Right atrium auricular region (tissue), 2 donors: Measurements from ENCODE around the gene MLANA. TPM values are rescaled to one million over a fixed set of nuclear protein-coding genes. Genes with fewer than 3 reads are reported as not detected.
"Not testable (repeated sequence)": the region's sequence is repeated elsewhere in the genome, so short reads cannot be mapped to it uniquely, and the experiment has no call there.

Experiments
- DNase-seq: peaks from one replicate; pipeline ENCODE4 v3.0.0-alpha.2; 2019; ENCODE audit warnings: low spot score
- H3K27ac ChIP-seq, 2 donors: fragments of 200-600 bp; sonication (generic); 1 replicate in 1 of 2; 2 replicates in 1 of 2; pipeline ENCODE4 v1.5.1; 2016 to 2019
- H3K27me3 ChIP-seq, 2 donors: fragments of 200-600 bp; sonication (generic); one replicate each; pipeline versions ENCODE4 v1.5.1 to v1.6.0; 2017 to 2019
- H3K36me3 ChIP-seq: fragments of 200-600 bp; sonication (generic); one replicate; pipeline ENCODE4 v1.5.1; 2016
- H3K4me1 ChIP-seq, 2 donors: fragments of 200-600 bp; sonication (generic); one replicate each; pipeline versions ENCODE4 v1.5.1 to v1.6.0; 2017 to 2019
- H3K4me3 ChIP-seq, 2 donors: fragments of 200-600 bp; sonication (generic); 1 replicate in 1 of 2; 2 replicates in 1 of 2; pipeline ENCODE4 v1.5.1; 2017 to 2019; ENCODE audit warnings: mild to moderate bottlenecking in 1 of 2, moderate library complexity in 1 of 2
- H3K9me3 ChIP-seq, 2 donors: fragments of 200-600 bp; sonication (generic); one replicate each; pipeline ENCODE4 v1.5.1; 2019
- total RNA-seq, 2 donors: library from RNA; depleted of rRNA; stranded (reverse); fragments of >200 nt; gene quantifications; one replicate each; pipeline ENCODE4 v1.1.0, GENCODE V29; 2016
- TF ChIP-seq, protein P1 (sequence below), 2 donors: fragments of 200-600 bp; sonication (generic); IDR thresholded peaks; one replicate each; pipeline ENCODE4 v1.5.1; 2019; ENCODE audit warnings: antibody characterized with exemption in 2 of 2

Gene MLANA
- total RNA-seq, 2 donors from 2014 or later, result not detected

DNA sequence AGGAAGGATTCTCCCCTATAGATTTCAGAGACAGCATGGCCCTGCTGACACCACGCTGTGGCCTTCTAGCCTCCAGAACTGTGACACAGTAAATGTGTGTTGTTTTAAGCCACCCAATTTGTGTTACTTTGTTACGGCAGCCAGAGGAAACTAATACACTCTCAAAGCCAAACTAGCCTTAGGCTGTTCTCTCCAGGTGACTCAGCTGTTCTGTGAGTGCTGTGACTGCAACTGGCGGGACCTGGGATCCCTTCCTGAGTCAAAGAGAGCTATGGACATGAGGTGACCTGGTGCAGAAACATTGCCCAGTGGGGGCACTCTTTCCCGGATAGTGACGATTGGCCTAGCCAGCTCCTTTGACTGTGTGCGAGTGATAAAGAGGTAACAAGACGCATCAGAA, 14.0 kb upstream of the MLANA start:
- Histone ChIP-seq H3K4me1 (no peaks in the 10 kb centered on the region), H3K4me3 (no peak overlapping the region), H3K27ac (no peak overlapping the region), H3K36me3 (peaks cover 6% of the 10 kb centered on the region), H3K9me3 (no peaks in the 10 kb centered on the region), H3K27me3 (no peaks in the 10 kb centered on the region)
- DNase-seq, result no peak
- TF ChIP-seq, protein P1, sequence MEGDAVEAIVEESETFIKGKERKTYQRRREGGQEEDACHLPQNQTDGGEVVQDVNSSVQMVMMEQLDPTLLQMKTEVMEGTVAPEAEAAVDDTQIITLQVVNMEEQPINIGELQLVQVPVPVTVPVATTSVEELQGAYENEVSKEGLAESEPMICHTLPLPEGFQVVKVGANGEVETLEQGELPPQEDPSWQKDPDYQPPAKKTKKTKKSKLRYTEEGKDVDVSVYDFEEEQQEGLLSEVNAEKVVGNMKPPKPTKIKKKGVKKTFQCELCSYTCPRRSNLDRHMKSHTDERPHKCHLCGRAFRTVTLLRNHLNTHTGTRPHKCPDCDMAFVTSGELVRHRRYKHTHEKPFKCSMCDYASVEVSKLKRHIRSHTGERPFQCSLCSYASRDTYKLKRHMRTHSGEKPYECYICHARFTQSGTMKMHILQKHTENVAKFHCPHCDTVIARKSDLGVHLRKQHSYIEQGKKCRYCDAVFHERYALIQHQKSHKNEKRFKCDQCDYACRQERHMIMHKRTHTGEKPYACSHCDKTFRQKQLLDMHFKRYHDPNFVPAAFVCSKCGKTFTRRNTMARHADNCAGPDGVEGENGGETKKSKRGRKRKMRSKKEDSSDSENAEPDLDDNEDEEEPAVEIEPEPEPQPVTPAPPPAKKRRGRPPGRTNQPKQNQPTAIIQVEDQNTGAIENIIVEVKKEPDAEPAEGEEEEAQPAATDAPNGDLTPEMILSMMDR (IDR thresholded peaks at IDR 0.05), result no peak

DNA sequence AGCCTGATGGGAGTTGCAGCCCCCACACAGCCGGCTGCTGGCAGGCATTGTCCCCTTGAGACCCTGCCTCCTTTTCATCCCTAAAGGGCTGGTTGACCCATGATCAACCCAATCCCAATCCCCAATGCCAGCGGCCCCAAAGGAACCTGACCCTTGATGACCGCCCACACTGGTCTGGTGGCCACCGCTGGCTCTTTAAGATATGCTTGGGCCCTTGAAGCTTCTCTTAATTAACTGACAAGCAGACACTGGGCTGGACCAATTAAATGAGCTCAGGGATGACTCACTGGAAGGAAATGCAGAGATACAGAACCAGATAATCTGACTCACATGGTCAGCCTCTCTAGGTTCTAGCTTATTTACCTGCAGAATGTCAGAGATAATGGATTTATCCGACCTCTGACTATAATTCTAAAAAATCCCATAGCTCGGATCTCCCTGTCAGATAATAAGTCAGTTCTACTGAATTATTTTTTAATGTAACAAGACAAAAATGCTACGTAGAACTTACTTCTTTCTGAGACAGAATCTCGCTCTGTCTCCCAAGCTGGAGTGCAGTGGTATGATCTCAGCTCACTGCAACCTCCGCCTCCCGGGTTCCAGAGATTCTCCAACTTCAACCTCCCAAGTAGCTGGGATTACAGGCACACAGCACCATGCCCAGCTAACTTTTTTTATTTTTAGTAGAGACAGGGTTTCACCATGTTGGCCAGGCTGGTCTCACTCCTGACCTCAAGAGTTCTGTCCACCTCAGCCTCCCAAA, 11.1 kb upstream of the MLANA start:
- no peaks in the 10 kb centered on the region for H3K27me3 ChIP-seq
- no peak for DNase-seq
- no peak overlapping the region for H3K4me3 ChIP-seq
- no peaks in the 10 kb centered on the region for H3K9me3 ChIP-seq
- H3K4me1 ChIP-seq, result no peaks in the 10 kb centered on the region
- TF ChIP-seq, protein P1 (IDR thresholded peaks at IDR 0.05), result no peak
- H3K36me3 ChIP-seq, result no peaks in the 10 kb centered on the region
- H3K27ac ChIP-seq, result no peak overlapping the region

DNA sequence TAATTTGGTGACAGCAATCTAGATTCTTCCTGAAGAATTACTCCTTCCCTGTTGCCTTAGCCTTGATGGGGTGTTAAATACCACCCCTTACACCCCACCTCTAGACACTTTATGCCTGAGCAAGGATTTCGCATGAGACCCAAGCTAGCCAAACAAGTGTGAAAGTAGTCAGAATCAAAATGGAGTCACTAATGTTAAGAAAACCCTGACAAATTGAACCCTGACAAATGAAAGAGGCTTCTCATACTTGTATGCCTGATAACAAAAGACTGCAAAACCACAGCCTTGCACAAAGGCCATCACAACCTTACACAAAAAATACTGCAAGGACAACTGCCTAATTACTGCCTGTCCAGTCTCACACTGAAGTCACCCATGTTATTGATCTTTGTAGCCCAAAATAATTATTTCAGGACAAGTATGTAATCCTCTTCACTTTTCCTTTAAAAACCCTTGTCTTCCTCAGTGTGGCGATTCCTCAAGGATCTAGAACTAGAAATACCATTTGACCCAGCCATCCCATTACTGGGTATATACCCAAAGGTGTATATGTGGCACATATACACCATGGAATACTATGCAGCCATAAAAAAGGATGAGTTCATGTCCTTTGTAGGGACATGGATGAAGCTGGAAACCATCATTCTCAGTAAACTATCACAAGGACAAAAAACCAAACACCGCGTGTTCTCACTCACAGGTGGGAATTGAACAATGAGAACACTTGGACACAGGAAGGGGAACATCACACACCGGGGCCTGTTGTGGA, 8.3 kb upstream of the MLANA start:
- H3K4me1 ChIP-seq, DNase-seq, H3K36me3 ChIP-seq, H3K27ac ChIP-seq, H3K27me3 ChIP-seq, H3K4me3 ChIP-seq, H3K9me3 ChIP-seq: not testable (repeated sequence)

DNA sequence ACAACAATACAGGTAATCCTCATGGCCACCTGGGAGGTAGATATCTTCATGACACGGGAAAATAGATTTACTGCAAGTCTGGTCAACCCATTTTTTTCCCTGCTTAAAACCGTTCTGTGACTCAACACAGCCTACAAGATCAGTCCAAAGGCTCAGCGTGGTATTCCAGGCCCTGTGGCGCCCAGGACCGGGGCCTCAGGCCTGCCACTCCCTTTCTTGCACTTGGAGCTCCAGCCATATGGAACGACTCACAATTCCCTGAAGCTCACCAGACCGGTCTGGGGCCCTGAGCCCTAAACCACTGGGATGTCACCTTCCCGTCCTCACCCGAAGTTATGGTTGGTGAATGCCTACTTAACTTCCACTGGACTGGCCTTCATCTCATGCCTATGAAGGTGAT, 6.5 kb upstream of the MLANA start:
- no peaks in the 10 kb centered on the region for H3K9me3 ChIP-seq
- no peak for DNase-seq
- TF ChIP-seq, protein P1 (IDR thresholded peaks at IDR 0.05), result no peak

DNA sequence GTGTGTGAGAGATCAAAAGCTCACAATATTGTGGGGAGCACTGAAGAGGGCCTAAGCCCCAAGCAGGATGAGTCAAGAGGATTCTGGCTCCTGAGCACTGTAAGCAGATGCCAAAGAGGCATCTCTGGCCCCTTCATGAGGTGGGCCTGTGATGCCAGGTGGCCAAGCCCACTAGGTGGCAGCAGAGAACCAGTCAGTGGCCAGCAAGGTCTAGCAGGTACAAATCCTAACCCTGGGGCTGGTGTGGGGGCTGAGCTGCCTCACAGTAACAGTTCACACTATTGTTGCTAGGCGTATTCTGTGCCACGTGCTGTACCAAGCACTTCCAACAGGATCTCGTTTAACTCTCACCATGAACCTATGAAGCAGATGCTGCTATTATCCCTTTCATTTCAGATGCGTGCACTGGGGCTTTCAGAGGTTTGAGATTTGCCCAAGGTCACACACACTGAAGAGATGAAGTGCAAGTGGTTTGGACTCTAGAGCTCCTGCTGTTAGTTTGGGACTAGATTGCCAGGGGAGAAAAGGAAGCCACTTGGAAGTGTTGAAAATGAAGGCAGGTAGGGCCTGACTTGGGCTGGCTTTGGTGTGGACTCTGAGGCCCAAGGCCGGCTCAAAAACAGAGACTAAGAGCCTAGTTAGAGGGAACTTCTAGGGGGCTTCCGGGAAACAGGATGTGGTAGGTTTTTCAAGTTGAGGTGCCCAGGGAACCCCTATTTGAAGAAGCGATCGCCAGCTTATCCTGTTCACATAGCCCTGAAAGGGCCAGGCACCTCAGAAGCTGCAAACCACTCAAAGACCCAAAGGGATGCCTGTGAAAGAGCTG, 4.4 kb upstream of the MLANA start:
- no peaks in the 10 kb centered on the region for H3K4me1 ChIP-seq
- no peaks in the 10 kb centered on the region for H3K9me3 ChIP-seq
- no peak overlapping the region for H3K4me3 ChIP-seq
- H3K27ac ChIP-seq, result no peak overlapping the region
- H3K27me3 ChIP-seq, result no peaks in the 10 kb centered on the region
- TF ChIP-seq, protein P1 (IDR thresholded peaks at IDR 0.05), result peak; percentile 86 to 92
- peak; percentile 69 for DNase-seq
- H3K36me3 ChIP-seq, result no peaks in the 10 kb centered on the region

More for the DNA sequence above, 6.5 kb upstream of the MLANA start:
- Histone ChIP-seq H3K36me3 (no peaks in the 10 kb centered on the region), H3K27ac (no peak overlapping the region), H3K4me3 (no peak overlapping the region), H3K27me3 (no peaks in the 10 kb centered on the region), H3K4me1 (no peaks in the 10 kb centered on the region)
